ENCODE data around the gene ZNF638.

ZNF638 gene

GRCh38 chr2:71417300-71418202, 86.0 kb downstream of the ZNF638 start:
- peaks cover 18% of the 10 kb centered on the region for H3K36me3 ChIP-seq (replicated peaks; ENCODE audit: low read depth, low read length)
- peak overlapping the region; percentile 52 for H3K4me3 ChIP-seq (ENCODE audit: low read length)
- no peaks in the 10 kb centered on the region for H3K4me1 ChIP-seq (ENCODE audit: low read length)
- peak overlapping the region; percentile 36 for H3K9ac ChIP-seq (ENCODE audit: low read length)
- H3K4me2 ChIP-seq (ENCODE audit: low read length), result peak overlapping the region; percentile 35
- TF ChIP-seq EZH2phosphoT487 (IDR thresholded peaks at IDR 0.05; ENCODE audit: low read depth) (no peak), CTCF (IDR thresholded peaks at IDR 0.05; ENCODE audit: low read depth, low read length) (no peak)
- H3K27me3 ChIP-seq (ENCODE audit: low read depth, low read length), result no peaks in the 10 kb centered on the region
- no peaks in the 10 kb centered on the region for H4K20me1 ChIP-seq (ENCODE audit: insufficient read depth, low read length)
- H3K9me3 ChIP-seq (ENCODE audit: insufficient read depth, low read length), result no peaks in the 10 kb centered on the region
- peak overlapping the region; percentile 11; the same call in 1 of the 2 replicates for H3K27ac ChIP-seq (ENCODE audit: low read length)
- H3K79me2 ChIP-seq (ENCODE audit: low read length), result no peaks in the 10 kb centered on the region
- no peak overlapping the region for H2AFZ ChIP-seq (ENCODE audit: low read depth, low read length)

DNA sequence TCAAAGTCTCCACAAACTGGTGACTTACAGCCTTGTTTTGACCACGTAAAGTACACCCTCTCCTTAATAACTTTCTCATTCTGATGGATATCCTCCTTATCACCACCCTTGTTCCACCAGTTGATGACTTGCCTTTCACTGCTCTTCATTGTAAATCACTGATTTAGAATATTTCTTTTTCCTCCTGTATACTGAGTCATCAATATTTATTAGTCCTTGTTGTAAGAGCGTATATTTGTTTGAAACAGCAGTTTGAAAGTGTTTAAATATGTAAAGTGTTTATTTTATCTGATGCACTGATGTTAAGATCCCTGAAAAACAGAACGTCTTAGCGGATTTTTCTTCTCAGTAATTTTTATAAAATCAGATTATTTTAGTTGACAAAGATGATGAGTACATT, 87.6 kb downstream of the ZNF638 start:
- Histone ChIP-seq H3K27ac (ENCODE audit: low read length) (no peak overlapping the region), H3K36me3 (replicated peaks; ENCODE audit: low read depth, low read length) (peaks cover 34% of the 10 kb centered on the region), H4K20me1 (ENCODE audit: insufficient read depth, low read length) (no peaks in the 10 kb centered on the region), H3K4me2 (ENCODE audit: low read length) (no peak overlapping the region), H3K4me1 (ENCODE audit: low read length) (no peaks in the 10 kb centered on the region), H2AFZ (ENCODE audit: low read depth, low read length) (no peak overlapping the region), H3K9ac (ENCODE audit: low read length) (no peak overlapping the region), H3K27me3 (ENCODE audit: low read depth, low read length) (no peaks in the 10 kb centered on the region), H3K9me3 (ENCODE audit: insufficient read depth, low read length) (no peaks in the 10 kb centered on the region), H3K4me3 (ENCODE audit: low read length) (no peak overlapping the region), H3K79me2 (ENCODE audit: low read length) (no peaks in the 10 kb centered on the region)
- TF ChIP-seq EZH2phosphoT487 (IDR thresholded peaks at IDR 0.05; ENCODE audit: low read depth) (no peak), CTCF (IDR thresholded peaks at IDR 0.05; ENCODE audit: low read depth, low read length) (no peak)

DNA sequence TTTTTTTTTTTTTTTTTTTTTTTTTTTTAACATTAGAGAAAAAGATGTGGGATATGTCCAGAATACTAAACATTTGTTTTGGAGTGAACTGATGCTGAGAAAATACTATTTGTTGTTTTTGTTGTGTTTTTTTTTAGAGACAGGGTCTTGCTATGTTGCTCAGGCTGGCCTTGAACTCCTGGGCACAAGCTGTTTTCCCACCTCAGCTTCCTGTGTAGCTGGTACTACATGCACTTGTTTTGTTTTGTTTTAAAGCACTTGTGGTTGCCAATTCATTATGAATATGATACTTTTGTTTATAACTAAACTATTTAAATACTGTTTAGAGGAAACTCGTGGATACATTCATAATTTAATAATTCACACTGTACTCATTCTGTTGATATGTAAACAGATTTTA, 88.4 kb downstream of the ZNF638 start:
- no peak for TF ChIP-seq EZH2phosphoT487 (IDR thresholded peaks at IDR 0.05; ENCODE audit: low read depth)
- TF ChIP-seq CTCF (IDR thresholded peaks at IDR 0.05; ENCODE audit: low read depth, low read length), result no peak
- H4K20me1 ChIP-seq (ENCODE audit: insufficient read depth, low read length), result no peaks in the 10 kb centered on the region
- peaks cover 39% of the 10 kb centered on the region for H3K36me3 ChIP-seq (replicated peaks; ENCODE audit: low read depth, low read length)
- no peak overlapping the region for H2AFZ ChIP-seq (ENCODE audit: low read depth, low read length)
- H3K27ac ChIP-seq (ENCODE audit: low read length), result no peak overlapping the region
- no peak overlapping the region for H3K4me3 ChIP-seq (ENCODE audit: low read length)
- H3K27me3 ChIP-seq (ENCODE audit: low read depth, low read length), result no peaks in the 10 kb centered on the region
- no peak overlapping the region for H3K9ac ChIP-seq (ENCODE audit: low read length)
- no peaks in the 10 kb centered on the region for H3K9me3 ChIP-seq (ENCODE audit: insufficient read depth, low read length)
- H3K4me1 ChIP-seq (ENCODE audit: low read length), result no peaks in the 10 kb centered on the region
- no peak overlapping the region for H3K4me2 ChIP-seq (ENCODE audit: low read length)
- H3K79me2 ChIP-seq (ENCODE audit: low read length), result no peaks in the 10 kb centered on the region

GRCh38 chr2:71422786-71423185, 91.2 kb downstream of the ZNF638 start:
- no peaks in the 10 kb centered on the region for H3K27me3 ChIP-seq (ENCODE audit: low read depth, low read length)
- no peak overlapping the region for H3K27ac ChIP-seq (ENCODE audit: low read length)
- no peaks in the 10 kb centered on the region for H3K9me3 ChIP-seq (ENCODE audit: insufficient read depth, low read length)
- H3K4me2 ChIP-seq (ENCODE audit: low read length), result no peak overlapping the region
- H3K79me2 ChIP-seq (ENCODE audit: low read length), result no peaks in the 10 kb centered on the region
- H2AFZ ChIP-seq (ENCODE audit: low read depth, low read length), result no peak overlapping the region
- TF ChIP-seq CTCF (IDR thresholded peaks at IDR 0.05; ENCODE audit: low read depth, low read length) (no peak), EZH2phosphoT487 (IDR thresholded peaks at IDR 0.05; ENCODE audit: low read depth) (no peak)
- H3K9ac ChIP-seq (ENCODE audit: low read length), result no peak overlapping the region
- H3K4me3 ChIP-seq (ENCODE audit: low read length), result no peak overlapping the region
- no peaks in the 10 kb centered on the region for H3K4me1 ChIP-seq (ENCODE audit: low read length)
- H3K36me3 ChIP-seq (replicated peaks; ENCODE audit: low read depth, low read length), result peaks cover 53% of the 10 kb centered on the region
- no peaks in the 10 kb centered on the region for H4K20me1 ChIP-seq (ENCODE audit: insufficient read depth, low read length)

Data from OCI-LY3 (cell line).